PC-3 (cell line): ENCODE measurements around the gene CD8B2.

Experiments
- EZH2 ChIP-seq: fragments of 300-600 bp; sonication (generic); IDR thresholded peaks from one replicate; pipeline ENCODE4 v1.6.1; 2017; ENCODE audit warnings: antibody characterized with exemption, mild to moderate bottlenecking, low read length; ENCODE audit not compliant: unreplicated experiment
- EZH2phosphoT487 ChIP-seq: fragments of 300-600 bp; sonication (generic); IDR thresholded peaks from 2 replicates; pipeline ENCODE4 v1.6.1; 2018; ENCODE audit warnings: mild to moderate bottlenecking, antibody characterized with exemption, low read length, borderline replicate concordance
- TF ChIP-seq, protein P1 (sequence below): fragments of 300-600 bp; sonication (generic); conservative IDR thresholded peaks from 2 replicates; pipeline ENCODE4 v1.5.1; 2017; ENCODE audit warnings: antibody characterized with exemption, low read depth, mild to moderate bottlenecking, low read length

DNA sequence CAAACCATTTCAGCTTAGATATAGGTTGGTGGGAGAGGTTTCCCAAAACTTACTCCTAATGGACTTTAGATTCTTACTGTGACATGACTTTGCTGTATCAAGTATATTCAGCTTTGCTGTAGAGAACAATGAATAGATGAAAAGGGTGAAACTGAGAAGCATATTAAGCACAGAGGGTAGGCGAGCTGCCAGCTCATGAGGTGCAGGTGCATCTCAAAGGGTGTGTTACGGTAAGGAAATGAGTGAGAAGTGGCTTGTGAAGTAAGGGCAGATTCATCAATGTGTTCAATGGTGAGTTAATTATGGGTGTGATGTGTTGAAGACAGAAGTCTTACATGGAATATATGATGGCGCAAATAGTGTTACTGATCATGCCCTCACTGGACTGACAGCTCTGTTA is 49.3 kb downstream of the CD8B2 start:
- TF ChIP-seq, protein P1, sequence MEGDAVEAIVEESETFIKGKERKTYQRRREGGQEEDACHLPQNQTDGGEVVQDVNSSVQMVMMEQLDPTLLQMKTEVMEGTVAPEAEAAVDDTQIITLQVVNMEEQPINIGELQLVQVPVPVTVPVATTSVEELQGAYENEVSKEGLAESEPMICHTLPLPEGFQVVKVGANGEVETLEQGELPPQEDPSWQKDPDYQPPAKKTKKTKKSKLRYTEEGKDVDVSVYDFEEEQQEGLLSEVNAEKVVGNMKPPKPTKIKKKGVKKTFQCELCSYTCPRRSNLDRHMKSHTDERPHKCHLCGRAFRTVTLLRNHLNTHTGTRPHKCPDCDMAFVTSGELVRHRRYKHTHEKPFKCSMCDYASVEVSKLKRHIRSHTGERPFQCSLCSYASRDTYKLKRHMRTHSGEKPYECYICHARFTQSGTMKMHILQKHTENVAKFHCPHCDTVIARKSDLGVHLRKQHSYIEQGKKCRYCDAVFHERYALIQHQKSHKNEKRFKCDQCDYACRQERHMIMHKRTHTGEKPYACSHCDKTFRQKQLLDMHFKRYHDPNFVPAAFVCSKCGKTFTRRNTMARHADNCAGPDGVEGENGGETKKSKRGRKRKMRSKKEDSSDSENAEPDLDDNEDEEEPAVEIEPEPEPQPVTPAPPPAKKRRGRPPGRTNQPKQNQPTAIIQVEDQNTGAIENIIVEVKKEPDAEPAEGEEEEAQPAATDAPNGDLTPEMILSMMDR, result no peak
- TF ChIP-seq EZH2 (no peak), EZH2phosphoT487 (no peak)
